Kidney capillary endothelial cell (primary cell): Measurements from ENCODE around the gene KBTBD12.
A peak's percentile ranks its signal among the peaks of the same experiment; 100 is the strongest.

Experiments
- DNase-seq: peaks from one replicate; pipeline ENCODE4 v3.0.0-alpha.2; 2018; ENCODE audit warnings: low spot score

Gene KBTBD12

DNA sequence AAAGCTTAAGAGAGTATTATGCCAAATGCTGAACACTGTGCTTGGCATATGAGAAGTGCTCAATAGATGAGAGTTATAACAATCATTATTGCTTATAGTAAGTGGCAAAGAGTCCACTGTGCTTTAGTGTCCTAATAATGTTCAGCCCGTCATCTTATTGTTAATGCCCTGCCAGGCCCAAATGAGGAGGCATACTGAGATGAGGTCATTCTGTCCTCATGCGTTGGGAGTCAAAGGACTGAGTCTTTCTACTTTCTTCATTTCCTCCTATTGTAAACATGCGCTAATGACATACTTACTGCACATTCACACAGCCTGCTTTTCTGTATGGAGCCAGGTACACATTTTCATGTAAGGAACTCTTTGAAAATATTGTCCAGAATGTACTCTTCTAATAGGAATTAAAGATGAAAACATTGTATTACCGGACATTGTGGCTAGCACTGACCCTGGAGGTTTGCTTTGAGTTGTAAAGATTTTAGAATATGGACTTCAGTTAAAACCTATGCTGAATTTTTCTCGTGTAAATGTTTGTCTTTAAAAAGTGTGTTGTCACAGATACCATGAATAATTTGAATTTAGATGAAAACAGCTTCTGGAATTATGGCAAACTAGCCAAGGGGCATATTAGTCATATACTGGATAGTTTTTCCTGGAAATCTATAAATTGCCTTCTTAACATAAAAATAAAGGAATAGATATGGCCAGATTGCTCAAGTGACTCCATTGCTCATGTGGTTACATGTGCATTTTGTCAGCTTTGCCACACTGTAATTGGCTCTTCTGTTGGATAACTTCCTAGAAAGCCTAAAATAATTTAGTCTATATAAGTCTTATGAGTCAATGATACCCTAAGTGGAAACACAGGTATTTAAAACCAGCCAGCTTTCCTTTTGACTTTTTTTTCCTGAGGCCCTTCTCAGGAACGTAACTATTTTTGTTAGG, 38.3 kb downstream of the KBTBD12 start:
- DNase-seq: peak; percentile 74

DNA sequence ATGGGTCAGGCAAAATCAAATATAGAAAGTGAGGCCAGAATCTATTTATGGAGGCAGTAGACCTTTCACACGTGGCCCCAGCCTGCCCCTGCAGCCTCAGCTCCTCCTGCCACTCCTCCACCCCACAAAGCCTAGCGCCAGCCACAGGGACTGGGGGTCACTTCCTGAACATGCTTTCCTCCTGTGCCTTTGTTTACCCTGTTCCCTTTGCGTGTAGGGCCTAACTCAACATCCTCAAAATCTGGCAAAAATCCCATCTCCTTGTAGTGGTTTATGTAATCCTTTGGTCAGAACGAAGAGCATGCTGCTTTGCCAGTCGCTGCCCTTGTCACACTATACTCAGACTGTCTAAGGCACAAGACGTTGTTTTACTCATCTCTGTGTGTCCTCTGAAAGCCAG, 39.6 kb downstream of the KBTBD12 start:
- no peak for DNase-seq

DNA sequence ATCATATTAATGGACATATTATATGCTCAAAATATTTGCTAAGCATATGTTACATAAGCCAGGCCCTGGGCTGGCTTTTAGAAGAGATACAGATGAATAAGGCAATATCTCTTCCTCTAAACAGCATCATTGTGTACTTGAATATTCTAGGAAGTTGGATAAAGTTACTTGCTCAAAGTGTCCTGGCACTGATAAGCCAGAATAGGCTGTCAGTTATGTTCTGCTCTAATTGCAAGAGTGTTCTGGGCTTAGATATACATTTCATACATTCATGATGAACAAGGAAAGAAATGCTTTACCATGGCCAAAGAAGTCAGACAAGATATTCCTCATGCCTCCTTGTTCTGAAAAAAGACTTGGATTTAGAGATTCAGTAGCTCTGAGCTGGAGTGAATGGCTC, 40.7 kb downstream of the KBTBD12 start:
- no peak for DNase-seq

DNA sequence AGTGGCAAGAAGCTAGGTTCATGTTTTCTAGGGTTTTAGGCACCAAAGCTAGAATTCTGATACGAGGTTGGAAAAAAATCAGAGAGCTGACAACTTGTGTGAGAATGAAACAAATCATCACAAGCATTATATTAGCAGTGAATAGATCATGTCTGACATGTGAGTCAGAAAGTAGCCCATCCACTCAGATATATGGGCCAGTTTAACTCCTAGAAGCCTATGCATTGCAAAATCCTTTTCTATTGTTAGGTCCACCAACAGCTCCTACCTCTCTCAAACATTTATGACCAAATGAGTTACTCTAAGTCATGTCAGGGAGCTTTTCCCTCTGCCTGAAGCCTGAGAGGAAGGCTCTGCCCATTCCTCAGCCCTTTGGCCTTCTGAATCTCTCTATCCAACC, 44.0 kb downstream of the KBTBD12 start:
- DNase-seq: no peak

DNA sequence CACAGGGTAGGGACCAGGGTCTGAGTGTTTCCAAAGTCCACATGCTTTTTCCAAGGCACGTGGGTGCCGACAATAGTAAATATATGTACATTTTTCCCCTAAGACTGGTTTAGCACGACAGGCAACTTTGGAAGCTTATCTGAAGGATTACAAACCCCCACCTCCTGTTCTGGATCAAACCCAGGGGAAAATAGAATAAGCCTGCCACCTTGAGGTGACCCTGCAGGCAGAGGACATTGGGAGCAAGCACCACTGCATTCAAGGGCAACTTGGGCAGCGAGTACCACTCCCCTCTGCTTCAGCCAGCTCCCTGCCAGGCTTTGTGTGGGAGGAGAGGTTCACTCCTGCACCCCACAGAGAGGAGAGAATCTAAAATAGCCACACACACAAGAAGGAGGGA, 44.8 kb downstream of the KBTBD12 start:
- peak; percentile 28 for DNase-seq

DNA sequence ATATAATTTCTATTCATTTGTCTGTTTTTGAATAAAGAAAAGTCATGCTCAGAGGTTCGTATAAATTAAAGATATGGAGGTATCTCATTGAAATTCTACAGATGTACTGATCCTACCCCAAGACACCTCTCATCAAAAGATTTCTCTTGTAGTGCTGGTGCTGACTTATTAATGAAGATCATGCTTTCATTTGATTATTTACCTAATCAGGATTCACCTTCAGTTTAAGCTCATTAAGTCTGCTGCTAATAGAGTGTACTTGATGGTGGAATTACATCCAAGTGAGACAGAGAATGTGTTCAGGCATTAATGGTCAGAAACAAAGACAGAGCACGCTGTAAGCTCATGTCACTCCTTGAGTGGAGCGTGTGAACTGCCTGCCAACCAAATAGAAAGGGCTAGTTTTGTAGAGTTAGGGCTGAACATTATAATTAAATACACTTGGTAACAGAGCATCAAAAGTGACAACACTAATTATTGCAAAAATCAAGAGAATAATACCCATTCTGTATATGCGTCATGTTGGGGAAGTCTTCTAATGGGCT, 45.5 kb downstream of the KBTBD12 start:
- no peak for DNase-seq

DNA sequence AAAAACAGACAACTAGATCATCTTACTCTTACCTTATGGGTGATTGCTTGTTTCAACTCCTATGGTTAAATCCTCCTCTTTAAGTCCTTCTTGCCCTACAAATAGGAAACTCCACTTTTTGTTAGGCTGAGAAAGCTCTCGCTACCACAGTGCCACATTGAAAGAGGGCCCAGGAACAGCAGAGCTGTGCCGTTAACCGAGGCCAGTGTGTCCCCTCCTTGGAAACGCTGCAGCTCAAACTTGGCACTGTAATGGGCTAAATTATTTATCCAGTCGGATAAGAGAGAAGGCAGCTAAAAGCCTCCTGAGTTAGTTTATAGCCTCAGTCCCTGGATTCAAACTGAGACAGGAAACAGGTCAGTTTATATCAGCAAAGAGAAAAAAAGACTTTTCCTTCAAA, 46.1 kb downstream of the KBTBD12 start:
- no peak for DNase-seq

DNA sequence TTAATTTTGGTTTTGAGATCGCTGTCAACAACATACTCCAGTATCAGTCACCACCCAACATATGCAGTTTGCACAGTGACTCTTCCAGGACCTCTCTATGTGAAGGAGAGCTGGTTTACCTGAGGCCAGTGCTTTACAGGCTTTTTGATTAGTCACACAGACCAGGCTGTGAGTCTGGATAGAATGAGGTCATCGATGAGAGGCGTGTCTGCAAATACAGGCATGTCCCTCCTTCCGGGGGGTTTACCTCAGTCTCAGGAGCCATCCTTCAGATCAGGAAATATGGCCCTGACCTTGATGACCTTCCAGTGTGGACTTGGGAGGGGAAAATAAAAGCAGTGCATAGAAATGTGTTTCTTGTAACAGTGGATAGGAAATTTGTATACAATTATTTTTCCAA, 46.9 kb downstream of the KBTBD12 start:
- DNase-seq: peak; percentile 30

DNA sequence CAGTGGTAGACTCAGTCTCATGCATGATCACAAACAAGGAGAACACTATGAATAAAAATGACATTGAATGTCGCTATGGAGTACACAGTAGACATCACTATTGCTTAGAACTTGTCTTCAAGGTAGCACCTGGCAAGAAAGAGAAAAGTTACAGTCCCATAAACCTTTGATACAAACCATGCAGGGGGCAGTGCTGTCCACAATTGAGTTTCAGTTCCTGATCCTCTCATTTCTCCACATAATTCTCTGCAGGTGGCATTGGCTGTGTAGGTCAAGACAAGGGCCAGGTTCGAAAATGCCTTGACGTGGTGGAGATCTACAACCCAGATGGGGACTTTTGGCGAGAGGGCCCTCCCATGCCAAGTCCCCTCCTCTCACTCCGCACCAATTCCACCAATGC, 47.9 kb downstream of the KBTBD12 start:
- no peak for DNase-seq

DNA sequence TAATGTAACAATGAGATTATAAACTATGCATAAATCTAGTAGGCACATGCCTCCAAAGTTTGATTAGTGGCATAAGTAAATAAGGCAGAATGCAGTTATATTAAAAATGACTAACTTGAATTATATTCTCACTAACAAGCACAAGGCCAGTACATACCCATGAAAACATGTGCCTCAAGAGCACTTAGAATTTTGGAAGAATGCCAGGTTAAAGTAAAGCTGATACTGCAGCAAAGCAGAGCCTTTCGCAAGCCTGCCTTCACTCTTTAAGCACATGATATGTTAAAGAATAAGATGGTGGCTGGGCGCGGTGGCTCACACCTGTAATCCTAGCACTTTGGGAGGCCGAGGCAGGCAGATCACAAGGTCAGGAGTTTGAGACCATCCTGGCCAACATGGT, 49.0 kb downstream of the KBTBD12 start:
- DNase-seq: no peak

DNA sequence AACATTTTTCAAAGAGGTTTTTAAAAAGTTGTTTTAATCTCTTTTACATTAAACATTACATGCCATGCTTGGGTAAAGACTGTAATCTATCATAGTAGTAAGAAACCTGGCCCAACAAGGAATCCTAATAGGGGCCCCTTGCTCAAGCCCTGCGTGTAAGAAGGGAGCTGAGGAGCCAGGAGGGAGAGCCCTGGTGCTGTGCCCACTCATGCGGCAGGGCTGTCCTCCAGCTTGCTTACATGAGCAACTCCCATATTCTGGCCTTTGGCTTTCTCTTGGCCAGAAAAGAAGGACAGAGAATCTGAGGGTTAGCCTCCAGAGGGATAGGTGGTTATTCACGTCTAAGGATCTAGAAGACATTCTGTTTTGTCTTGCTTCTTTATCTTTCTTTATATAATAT, 49.8 kb downstream of the KBTBD12 start:
- DNase-seq: no peak

DNA sequence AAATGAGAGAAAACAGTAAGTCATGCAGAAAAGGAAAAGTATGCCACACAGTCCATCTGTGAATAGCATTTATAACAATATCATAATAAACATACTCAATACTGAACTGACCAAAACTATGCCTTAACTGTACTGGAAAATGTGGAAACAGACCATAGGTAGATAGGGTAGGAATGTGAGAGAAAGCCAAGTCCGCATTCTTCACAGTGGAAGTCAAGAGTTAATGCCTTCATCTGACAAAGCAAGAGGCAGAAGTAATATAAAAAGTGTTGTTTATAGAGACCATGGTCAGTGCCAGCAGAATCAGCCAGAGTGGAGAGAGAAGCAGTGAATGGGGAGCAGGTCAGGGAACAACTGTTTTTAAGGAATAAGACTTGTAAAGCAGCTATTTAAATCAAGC, 52.3 kb downstream of the KBTBD12 start:
- DNase-seq: no peak

DNA sequence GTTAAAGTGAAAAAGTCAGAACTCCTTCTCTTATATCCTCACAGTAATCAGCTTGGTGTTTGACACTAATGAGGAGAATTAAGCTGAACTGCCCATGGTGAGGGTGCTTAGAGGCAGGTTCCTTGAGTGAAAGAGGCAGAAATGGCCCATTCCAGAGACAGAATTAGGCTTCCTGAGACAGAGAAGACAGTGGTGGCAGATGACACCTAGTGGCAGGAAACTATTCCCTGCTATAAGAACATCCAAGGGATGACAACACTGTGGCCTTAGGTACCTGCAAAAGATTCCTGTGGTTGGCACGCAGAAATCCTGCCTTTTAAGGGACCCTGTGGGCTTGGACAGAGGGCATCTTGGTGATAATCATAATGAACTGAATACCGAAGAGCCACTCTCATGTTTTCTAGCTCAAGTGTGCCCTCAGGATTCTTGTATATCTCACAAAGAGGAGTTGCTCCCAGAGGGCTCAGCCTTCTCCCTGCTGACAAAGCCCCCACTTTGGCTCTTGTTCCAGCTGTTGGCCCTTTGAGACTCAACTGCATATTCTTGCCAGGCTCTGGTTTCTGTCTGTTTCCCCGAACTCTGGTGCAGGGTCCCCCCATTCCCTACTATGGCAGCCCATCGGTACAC, 56.0 kb downstream of the KBTBD12 start:
- peak; percentile 40 for DNase-seq

DNA sequence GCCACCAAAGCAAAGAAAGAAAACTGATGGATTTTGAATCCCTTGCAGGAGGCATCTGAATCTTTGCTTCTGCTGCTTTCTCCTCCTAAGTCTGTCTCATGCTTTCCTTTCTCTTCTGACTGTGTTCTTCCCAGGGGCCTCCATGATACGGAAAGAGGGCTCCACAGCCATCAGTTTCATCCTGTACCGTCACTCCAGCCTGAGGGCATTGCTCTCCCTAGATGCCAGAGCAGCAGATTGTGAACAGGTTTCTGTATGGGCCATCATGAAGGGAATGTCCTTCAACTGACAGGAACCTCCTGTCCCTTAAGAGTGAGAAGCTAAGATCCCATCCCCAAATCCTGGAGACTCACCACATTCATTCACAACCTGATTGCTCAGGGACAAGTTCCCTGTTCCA, 59.2 kb downstream of the KBTBD12 start:
- DNase-seq: no peak

DNA sequence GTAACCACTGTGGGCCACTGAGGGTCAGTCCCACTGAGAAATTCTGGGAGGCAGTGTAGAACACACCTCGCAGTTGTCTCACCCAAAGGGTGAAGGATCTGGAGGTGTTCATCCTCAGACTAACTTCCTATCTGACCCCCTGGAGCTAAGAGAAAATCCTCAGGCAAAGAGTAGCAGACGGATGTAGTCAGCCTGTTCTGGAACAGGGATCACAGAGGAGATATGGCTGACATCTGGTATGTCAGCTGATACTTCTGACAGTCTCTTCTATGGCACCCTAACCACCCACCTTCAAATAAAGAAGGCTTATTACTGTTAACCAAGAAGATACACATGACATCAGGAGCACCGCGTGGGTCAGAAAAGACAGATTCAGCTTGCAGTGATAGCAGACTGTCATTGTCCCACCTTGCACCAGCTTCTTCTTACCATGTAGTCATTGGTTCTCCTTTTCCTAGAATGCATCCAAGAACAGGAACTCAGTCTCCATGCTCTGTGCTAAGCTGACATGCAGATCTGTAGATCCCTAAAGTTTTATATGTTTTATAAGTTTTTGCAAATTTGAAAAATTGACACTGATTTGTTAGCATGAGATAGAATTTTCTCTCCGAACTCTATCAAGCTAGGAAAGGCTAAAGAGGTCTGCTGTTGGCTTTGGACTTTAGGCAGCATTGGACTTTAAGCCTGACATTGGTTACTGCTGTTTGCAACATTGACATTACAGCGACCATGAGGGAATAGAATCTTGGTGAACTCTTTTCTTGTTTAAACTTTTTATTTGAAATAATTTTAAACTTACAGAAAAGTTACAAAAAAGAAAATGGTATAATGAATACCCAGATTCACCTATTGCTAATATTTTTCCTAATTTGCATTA, 60.4 kb downstream of the KBTBD12 start:
- DNase-seq: no peak

DNA sequence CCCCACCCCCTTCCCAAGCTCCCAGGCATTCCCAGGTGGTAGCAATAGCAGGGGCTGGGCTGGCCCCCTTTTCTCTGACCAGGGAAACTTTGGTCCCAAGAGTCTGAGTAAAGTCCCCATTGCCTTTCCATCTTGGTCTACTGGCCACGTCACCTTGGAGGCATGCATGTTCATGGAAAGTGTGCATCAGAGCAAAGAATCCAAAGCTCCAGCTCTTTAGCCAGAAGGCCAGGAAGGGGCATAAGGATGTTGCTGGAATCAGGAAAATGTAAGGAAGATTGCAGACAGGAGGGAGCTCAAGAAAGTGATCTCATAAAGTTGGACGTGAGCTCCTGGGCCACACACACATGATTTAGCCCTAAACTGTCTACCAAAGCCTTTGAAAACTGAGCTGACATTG, 63.6 kb downstream of the KBTBD12 start:
- no peak for DNase-seq

DNA sequence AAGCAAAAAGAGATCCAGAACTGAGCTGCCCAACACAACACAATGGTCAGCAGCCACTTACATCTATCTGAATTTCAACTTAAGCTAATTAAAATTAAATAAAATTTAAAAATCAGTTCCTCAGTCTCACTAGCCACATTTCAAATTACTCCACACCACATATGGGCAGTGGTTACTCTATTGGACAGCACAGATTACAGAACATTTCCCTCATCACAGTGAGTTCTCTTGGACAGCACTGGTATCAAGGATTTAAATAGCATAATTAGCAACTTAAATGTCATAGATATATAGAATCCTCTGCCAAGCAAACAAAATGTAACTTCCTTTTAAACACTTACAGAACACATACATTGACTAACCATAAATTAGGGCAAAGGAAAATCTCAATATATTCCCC, 64.4 kb downstream of the KBTBD12 start:
- DNase-seq: no peak

DNA sequence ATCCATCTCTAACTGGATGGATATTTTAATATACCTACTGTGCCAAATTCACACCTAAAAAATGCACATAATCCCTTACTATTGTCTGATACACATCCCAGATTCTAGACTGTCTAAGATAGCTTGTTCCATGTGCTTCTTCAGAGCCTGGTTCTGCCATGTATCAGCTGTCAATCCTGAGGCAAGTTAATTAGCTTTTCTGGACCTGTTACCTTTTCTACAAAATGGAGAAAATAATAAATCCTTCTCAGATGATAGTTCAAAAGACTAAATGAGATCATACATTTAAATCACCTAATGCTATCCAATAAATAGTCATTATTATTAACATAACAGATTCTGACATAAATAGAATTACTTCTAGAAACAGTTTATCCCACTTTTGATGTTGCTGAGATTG, 66.1 kb downstream of the KBTBD12 start:
- DNase-seq: no peak

DNA sequence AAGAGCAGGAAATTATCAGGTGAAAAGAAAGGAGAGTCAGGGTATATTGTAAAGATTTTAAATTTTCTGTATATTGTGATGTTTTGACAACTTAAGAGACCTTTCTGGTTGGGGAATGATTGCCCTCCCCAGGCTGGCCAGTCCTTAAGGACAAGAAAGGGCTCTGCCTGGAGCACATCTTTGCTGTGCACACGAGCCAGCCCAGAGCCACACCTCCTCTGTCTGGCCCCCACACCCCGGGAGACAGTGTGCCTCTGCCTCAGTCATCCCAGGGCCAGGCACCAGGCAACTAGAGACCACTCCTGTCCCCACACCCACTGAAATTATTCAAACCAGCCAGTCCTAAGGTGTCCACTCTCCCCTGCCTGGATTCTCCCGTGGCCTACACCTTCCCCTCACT, 67.1 kb downstream of the KBTBD12 start:
- DNase-seq: no peak

DNA sequence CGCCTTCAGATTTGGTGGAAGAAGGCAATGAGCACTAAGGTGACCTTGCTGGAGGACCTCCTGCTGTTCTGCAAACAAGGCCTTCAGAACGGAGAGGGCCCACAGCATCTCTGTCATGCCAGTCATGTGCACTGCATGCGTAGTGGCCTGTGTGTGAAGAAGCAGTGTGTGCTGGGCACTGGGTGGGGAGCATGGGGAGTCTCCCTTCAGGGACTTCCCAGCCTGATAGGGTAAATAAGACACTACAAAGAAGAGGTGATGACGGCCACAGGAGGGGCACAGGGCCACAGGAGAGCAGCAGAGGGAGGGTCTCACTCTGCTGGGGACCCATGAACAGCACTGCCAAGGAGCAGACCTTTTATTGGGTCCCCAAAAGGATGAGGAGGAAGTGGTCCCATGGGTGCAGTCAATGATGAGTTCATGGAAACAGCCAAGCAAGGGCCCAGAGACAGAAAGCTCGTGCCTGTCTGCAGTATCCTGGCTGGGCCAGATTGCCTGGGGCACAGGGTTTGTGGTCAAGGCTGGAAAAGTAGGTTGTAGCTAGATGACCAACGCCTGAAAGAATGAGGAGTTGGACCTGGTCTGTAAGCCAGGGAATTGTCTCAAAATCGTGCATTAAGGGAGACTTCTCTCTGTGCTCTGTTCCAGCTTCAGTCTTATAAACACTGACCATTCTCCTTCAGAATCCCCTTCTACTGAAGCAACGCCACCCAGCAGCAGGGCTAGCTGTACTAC, 69.4 kb downstream of the KBTBD12 start:
- DNase-seq: no peak

DNA sequence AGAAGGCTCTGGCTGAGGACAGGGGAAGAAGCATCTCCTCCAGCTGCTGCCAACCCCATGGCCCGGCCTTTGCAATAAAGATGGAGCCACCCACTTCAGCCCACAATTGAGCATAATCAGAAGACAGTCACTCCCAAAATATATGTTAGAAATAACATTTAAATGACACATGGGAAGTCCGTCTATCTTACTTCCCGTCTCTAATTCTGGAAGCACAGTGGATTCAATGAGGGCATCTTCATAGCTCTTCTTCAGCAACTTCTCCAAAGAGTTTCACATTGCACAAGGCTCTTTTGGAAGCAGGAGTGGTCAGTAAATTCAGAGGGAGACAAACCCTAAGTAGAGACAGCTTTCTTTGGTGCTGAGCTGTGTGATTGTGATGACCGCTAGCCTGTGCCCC, 70.2 kb downstream of the KBTBD12 start:
- no peak for DNase-seq
